ENCODE measurements around the gene CTXND1. TPM values are rescaled to one million over a fixed set of nuclear protein-coding genes. Genes with fewer than 3 reads are reported as not detected.
A peak's percentile ranks its signal among the peaks of the same experiment; 100 is the strongest.

CTXND1 gene
- total and polyA plus RNA-seq, 4 donors = 0.05 to 0.21 TPM; not detected in 2

DNA sequence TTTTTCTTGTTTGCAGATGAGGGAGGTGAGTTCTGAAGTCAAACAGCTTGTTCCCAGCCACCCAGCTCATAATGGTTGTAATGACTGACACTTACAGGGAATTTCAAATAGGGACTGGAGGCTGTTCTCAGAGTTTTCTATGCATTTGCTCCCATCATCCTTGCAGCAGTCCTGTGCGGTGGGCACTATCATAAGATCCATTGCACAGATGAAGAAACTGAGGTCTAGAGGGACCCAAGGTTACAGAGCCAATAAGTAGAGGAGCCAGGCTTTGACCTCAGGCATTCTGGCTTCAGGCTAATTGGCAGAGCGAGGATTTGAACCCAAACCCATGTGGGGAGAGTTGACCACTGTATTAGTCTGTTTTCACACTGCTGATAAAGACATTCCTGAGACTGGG lies 66.9 kb downstream of the CTXND1 start:
- H3K27me3 ChIP-seq (ENCODE audit: control insufficient read depth in 1 of 2, insufficient read depth in 2 of 2, low read length in 1 of 2) = no peaks in the 10 kb centered on the region
- DNase-seq (no peak), ATAC-seq (ENCODE audit: low FRiP score) (no peak)
- WGBS, 2 donors = 98% methylated on average over 2 of the region's 2 CpGs
- intact Hi-C loops (cut with DNase I) = no loop called here
- H3K27ac ChIP-seq (ENCODE audit: low read depth in 1 of 2, low read length in 2 of 2) = no peak overlapping the region
- no peaks in the 10 kb centered on the region for H3K9me3 ChIP-seq (ENCODE audit: control insufficient read depth, low read length)
- peaks cover 2 to 4% of the 10 kb centered on the region in 2 donors for H3K36me3 ChIP-seq (ENCODE audit: control insufficient read depth in 1 of 2, insufficient read depth in 2 of 2, low read length in 1 of 2)
- no peak overlapping the region for H3K4me3 ChIP-seq (ENCODE audit: low read length in 2 of 2)
- H3K4me1 ChIP-seq (ENCODE audit: control insufficient read depth in 1 of 2, insufficient read depth in 2 of 2, low read length in 2 of 2) = peaks cover 5 to 6% of the 10 kb centered on the region in 2 donors

GRCh38 chr15:80184554-80184953 lies 67.5 kb downstream of the CTXND1 start:
- intact Hi-C loops (cut with DNase I) = no loop called here
- no peak for DNase-seq
- Histone ChIP-seq H3K4me3 (ENCODE audit: low read length in 2 of 2) (no peak overlapping the region), H3K36me3 (ENCODE audit: control insufficient read depth in 1 of 2, insufficient read depth in 2 of 2, low read length in 1 of 2) (peaks cover 2 to 4% of the 10 kb centered on the region in 2 donors), H3K9me3 (ENCODE audit: control insufficient read depth, low read length) (no peaks in the 10 kb centered on the region), H3K4me1 (ENCODE audit: control insufficient read depth in 1 of 2, insufficient read depth in 2 of 2, low read length in 2 of 2) (peaks cover 5 to 8% of the 10 kb centered on the region in 2 donors), H3K27me3 (ENCODE audit: control insufficient read depth in 1 of 2, insufficient read depth in 2 of 2, low read length in 1 of 2) (no peaks in the 10 kb centered on the region), H3K27ac (ENCODE audit: low read depth in 1 of 2, low read length in 2 of 2) (no peak overlapping the region)
- 94% methylated on average over 7 of the region's 7 CpGs for WGBS, 2 donors
- no peak for ATAC-seq (ENCODE audit: low FRiP score)

DNA sequence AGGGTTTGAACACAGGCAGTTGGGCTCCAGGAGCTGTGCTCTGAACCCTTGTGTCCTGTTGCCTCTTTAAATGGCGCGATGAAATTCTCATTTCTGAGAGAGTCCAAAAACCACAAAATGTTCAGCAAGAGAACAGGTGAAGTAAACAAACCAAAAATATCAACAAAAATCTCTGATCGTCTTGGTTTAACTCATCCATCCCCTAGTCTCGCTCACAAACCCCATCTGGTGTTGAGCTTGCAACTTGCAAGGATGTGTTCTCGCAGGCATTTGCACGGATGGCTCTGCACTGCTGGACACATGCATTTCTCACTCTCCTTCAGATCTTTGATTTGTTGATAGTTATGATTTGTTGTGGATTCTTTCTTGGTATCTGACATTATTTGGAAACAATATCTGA lies 68.1 kb downstream of the CTXND1 start:
- DNase-seq = no peak
- peaks cover 2 to 4% of the 10 kb centered on the region in 2 donors for H3K36me3 ChIP-seq (ENCODE audit: control insufficient read depth in 1 of 2, insufficient read depth in 2 of 2, low read length in 1 of 2)

GRCh38 chr15:80183306-80183705 lies 68.7 kb downstream of the CTXND1 start:
- H3K4me3 ChIP-seq (ENCODE audit: low read length in 2 of 2) = no peak overlapping the region
- H3K4me1 ChIP-seq (ENCODE audit: control insufficient read depth in 1 of 2, insufficient read depth in 2 of 2, low read length in 2 of 2) = peaks cover 5 to 10% of the 10 kb centered on the region in 2 donors
- ATAC-seq (ENCODE audit: low FRiP score) (no peak), DNase-seq (no peak)
- H3K36me3 ChIP-seq (ENCODE audit: control insufficient read depth in 1 of 2, insufficient read depth in 2 of 2, low read length in 1 of 2) = peaks cover 2 to 4% of the 10 kb centered on the region in 2 donors
- no peak overlapping the region for H3K27ac ChIP-seq (ENCODE audit: low read depth in 1 of 2, low read length in 2 of 2)
- no peaks in the 10 kb centered on the region for H3K9me3 ChIP-seq (ENCODE audit: control insufficient read depth, low read length)
- WGBS, 2 donors = 90 to 91% methylated on average over 10 of the region's 10 CpGs
- no peaks in the 10 kb centered on the region for H3K27me3 ChIP-seq (ENCODE audit: control insufficient read depth in 1 of 2, insufficient read depth in 2 of 2, low read length in 1 of 2)
- intact Hi-C loops (cut with DNase I) = no loop called here

More for the DNA sequence above, 68.1 kb downstream of the CTXND1 start:
- peaks cover 5 to 10% of the 10 kb centered on the region in 2 donors for H3K4me1 ChIP-seq (ENCODE audit: control insufficient read depth in 1 of 2, insufficient read depth in 2 of 2, low read length in 2 of 2)
- H3K27ac ChIP-seq (ENCODE audit: low read depth in 1 of 2, low read length in 2 of 2) = no peak overlapping the region
- no peak overlapping the region for H3K4me3 ChIP-seq (ENCODE audit: low read length in 2 of 2)
- 83 to 88% methylated on average over 6 of the region's 6 CpGs for WGBS, 2 donors
- no peak for ATAC-seq (ENCODE audit: low FRiP score)
- H3K27me3 ChIP-seq (ENCODE audit: control insufficient read depth in 1 of 2, insufficient read depth in 2 of 2, low read length in 1 of 2) = no peaks in the 10 kb centered on the region
- H3K9me3 ChIP-seq (ENCODE audit: control insufficient read depth, low read length) = no peaks in the 10 kb centered on the region
- intact Hi-C loops (cut with DNase I) = no loop called here

- peak overlapping the region in 1 of 2 donors; percentile 28 for H3K27ac ChIP-seq (ENCODE audit: low read depth in 1 of 2, low read length in 2 of 2)
- H3K36me3 ChIP-seq (ENCODE audit: control insufficient read depth in 1 of 2, insufficient read depth in 2 of 2, low read length in 1 of 2) = peaks cover 2 to 4% of the 10 kb centered on the region in 2 donors
- H3K4me1 ChIP-seq (ENCODE audit: control insufficient read depth in 1 of 2, insufficient read depth in 2 of 2, low read length in 2 of 2) = peaks cover 5 to 10% of the 10 kb centered on the region in 2 donors
- intact Hi-C loops (cut with DNase I) = no loop called here
- peak in 1 of 2 donors; percentile 52 for DNase-seq
- 2 to 5% methylated on average over 5 of the region's 5 CpGs for WGBS, 2 donors
- no peak overlapping the region for H3K4me3 ChIP-seq (ENCODE audit: low read length in 2 of 2)
- no peak for ATAC-seq (ENCODE audit: low FRiP score)
- H3K27me3 ChIP-seq (ENCODE audit: control insufficient read depth in 1 of 2, insufficient read depth in 2 of 2, low read length in 1 of 2) = no peaks in the 10 kb centered on the region
- no peaks in the 10 kb centered on the region for H3K9me3 ChIP-seq (ENCODE audit: control insufficient read depth, low read length)
Observed at GRCh38 chr15:80182611-80183261, 69.3 kb downstream of the CTXND1 start.

DNA sequence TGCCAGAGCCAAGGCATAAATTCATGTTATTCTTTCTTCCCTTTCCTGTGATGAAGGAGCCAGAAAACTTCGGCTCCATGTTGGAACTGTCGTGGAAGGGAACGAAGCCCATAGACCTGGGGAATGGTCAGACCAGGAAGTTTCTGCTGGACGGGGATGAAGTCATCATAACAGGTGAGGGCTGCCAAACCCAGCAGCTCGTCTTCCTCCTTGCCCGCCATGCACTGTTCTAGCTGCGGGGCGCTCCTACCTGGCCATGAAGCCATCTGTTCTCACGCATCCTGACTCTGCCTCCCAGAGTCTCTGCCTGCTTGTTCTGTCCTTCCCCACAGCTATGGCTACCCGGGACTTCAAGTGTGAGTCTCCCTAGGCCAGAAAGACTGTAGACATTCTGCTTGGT lies 71.0 kb downstream of the CTXND1 start:
- H3K9me3 ChIP-seq (ENCODE audit: control insufficient read depth, low read length) = no peaks in the 10 kb centered on the region
- no peaks in the 10 kb centered on the region for H3K27me3 ChIP-seq (ENCODE audit: control insufficient read depth in 1 of 2, insufficient read depth in 2 of 2, low read length in 1 of 2)
- no peak overlapping the region for H3K4me3 ChIP-seq (ENCODE audit: low read length in 2 of 2)
- intact Hi-C loops (cut with DNase I) = no loop called here
- H3K4me1 ChIP-seq (ENCODE audit: control insufficient read depth in 1 of 2, insufficient read depth in 2 of 2, low read length in 2 of 2) = peaks cover 5 to 10% of the 10 kb centered on the region in 2 donors
- 93 to 94% methylated on average over 10 of the region's 10 CpGs for WGBS, 2 donors
- no peak overlapping the region for H3K27ac ChIP-seq (ENCODE audit: low read depth in 1 of 2, low read length in 2 of 2)
- ATAC-seq (ENCODE audit: low FRiP score) (no peak), DNase-seq (no peak)
- H3K36me3 ChIP-seq (ENCODE audit: control insufficient read depth in 1 of 2, insufficient read depth in 2 of 2, low read length in 1 of 2) = no peaks in the 10 kb centered on the region

DNA sequence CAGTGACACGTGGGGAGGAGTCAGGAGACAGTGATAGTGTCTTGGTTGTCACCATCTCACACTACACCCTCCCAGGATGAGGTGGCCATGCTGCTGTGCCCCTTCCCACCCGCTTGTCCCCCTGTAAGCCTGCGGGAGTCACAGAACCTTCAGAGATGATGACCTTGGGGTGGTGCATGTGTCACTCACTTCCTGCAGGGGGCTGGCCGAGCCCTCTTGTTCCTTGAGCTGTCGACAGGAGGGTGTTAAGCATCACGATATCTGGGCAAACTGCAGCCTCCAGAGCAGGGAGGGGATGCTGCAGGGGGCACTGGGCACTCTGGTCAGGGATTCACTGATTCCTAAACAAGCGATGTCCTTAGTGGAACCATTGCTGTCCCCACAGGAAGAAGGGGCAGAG lies 71.5 kb downstream of the CTXND1 start:
- no peaks in the 10 kb centered on the region for H3K9me3 ChIP-seq (ENCODE audit: control insufficient read depth, low read length)
- no peak overlapping the region for H3K4me3 ChIP-seq (ENCODE audit: low read length in 2 of 2)
- ATAC-seq (ENCODE audit: low FRiP score) (no peak), DNase-seq (no peak)
- peaks cover 5 to 10% of the 10 kb centered on the region in 2 donors for H3K4me1 ChIP-seq (ENCODE audit: control insufficient read depth in 1 of 2, insufficient read depth in 2 of 2, low read length in 2 of 2)
- no peaks in the 10 kb centered on the region for H3K36me3 ChIP-seq (ENCODE audit: control insufficient read depth in 1 of 2, insufficient read depth in 2 of 2, low read length in 1 of 2)
- H3K27me3 ChIP-seq (ENCODE audit: control insufficient read depth in 1 of 2, insufficient read depth in 2 of 2, low read length in 1 of 2) = no peaks in the 10 kb centered on the region
- 86 to 89% methylated on average over 7 of the region's 7 CpGs for WGBS, 2 donors
- no peak overlapping the region for H3K27ac ChIP-seq (ENCODE audit: low read depth in 1 of 2, low read length in 2 of 2)
- intact Hi-C loops (cut with DNase I) = no loop called here

- intact Hi-C loops (cut with DNase I) = loop anchor here (1.0 to 10.0 kb wide), 3 partner anchors 27 to 285 kb away; partner anchors contain the start of gene MTHFS (in 1 of the 2)
- no peaks in the 10 kb centered on the region for H3K36me3 ChIP-seq (ENCODE audit: control insufficient read depth in 1 of 2, insufficient read depth in 2 of 2, low read length in 1 of 2)
- WGBS, 2 donors = 96% methylated on average over 15 to 16 of the region's 16 CpGs
- H3K9me3 ChIP-seq (ENCODE audit: control insufficient read depth, low read length) = no peaks in the 10 kb centered on the region
- no peak for ATAC-seq (ENCODE audit: low FRiP score)
- H3K4me1 ChIP-seq (ENCODE audit: control insufficient read depth in 1 of 2, insufficient read depth in 2 of 2, low read length in 2 of 2) = peaks cover 5 to 10% of the 10 kb centered on the region in 2 donors
- no peak overlapping the region for H3K4me3 ChIP-seq (ENCODE audit: low read length in 2 of 2)
- DNase-seq = no peak
- H3K27ac ChIP-seq (ENCODE audit: low read depth in 1 of 2, low read length in 2 of 2) = peak overlapping the region; percentile 59 to 82
- no peaks in the 10 kb centered on the region for H3K27me3 ChIP-seq (ENCODE audit: control insufficient read depth in 1 of 2, insufficient read depth in 2 of 2, low read length in 1 of 2)
Observed at GRCh38 chr15:80179935-80180334, 72.1 kb downstream of the CTXND1 start.

All from aorta (tissue), 5 donors.